Activated CD8-positive, alpha-beta memory T cell treated with anti-CD3 and anti-CD28 coated beads for 48 hours (primary cell): ENCODE measurements around the gene MB21D2.
"Not testable (repeated sequence)": the region's sequence is repeated elsewhere in the genome, so short reads cannot be mapped to it uniquely, and the experiment has no call there.

Source experiments
- DNase-seq, 3 experiments: peaks; one replicate each; pipeline ENCODE4 v3.0.0-alpha.2; 2020; ENCODE audit warnings: low read depth in 2 of 3, low spot score in 2 of 3

Gene MB21D2

GRCh38 chr3:192917404-192918274 is at the start of gene MB21D2:
Gene MB21D2 (minus strand): TSS chr3:192917856. CDS start chr3:192917840, 16 bp downstream.
- DNase-seq = peak in 1 of 3 experiments; percentile 15

GRCh38 chr3:192964959-192965719 is 47.5 kb upstream of the MB21D2 start:
- not testable (repeated sequence) for DNase-seq

GRCh38 chr3:192959773-192960172 is 42.1 kb upstream of the MB21D2 start:
- DNase-seq = no peak

- DNase-seq = no peak
These were observed 40.7 kb upstream of the MB21D2 start for GRCh38 chr3:192958219-192958872.

- DNase-seq = no peak
These were observed 39.9 kb upstream of the MB21D2 start for GRCh38 chr3:192957441-192958021.

- DNase-seq = no peak
These were observed 36.3 kb upstream of the MB21D2 start for GRCh38 chr3:192953926-192954325.

- DNase-seq = no peak
These were observed 29.8 kb upstream of the MB21D2 start for GRCh38 chr3:192947421-192947820.

- DNase-seq = no peak
These were observed 25.7 kb upstream of the MB21D2 start for GRCh38 chr3:192943393-192943792.

GRCh38 chr3:192942625-192943024 is 25.0 kb upstream of the MB21D2 start:
- DNase-seq = no peak

- DNase-seq = no peak
These were observed 22.5 kb upstream of the MB21D2 start for GRCh38 chr3:192940129-192940528.

GRCh38 chr3:192935441-192935840 is 17.8 kb upstream of the MB21D2 start:
- no peak for DNase-seq

GRCh38 chr3:192933779-192934460 is 16.3 kb upstream of the MB21D2 start:
- no peak for DNase-seq

- no peak for DNase-seq
These were observed 15.6 kb upstream of the MB21D2 start for GRCh38 chr3:192933259-192933658.

- DNase-seq = no peak
These were observed 14.2 kb upstream of the MB21D2 start for GRCh38 chr3:192931825-192932224.

GRCh38 chr3:192930577-192930976 is 12.9 kb upstream of the MB21D2 start:
- no peak for DNase-seq

- no peak for DNase-seq
These were observed 12.3 kb upstream of the MB21D2 start for GRCh38 chr3:192929755-192930547.

- no peak for DNase-seq
These were observed 11.5 kb upstream of the MB21D2 start for GRCh38 chr3:192929146-192929545.

GRCh38 chr3:192928720-192929119 is 11.1 kb upstream of the MB21D2 start:
- DNase-seq = no peak

GRCh38 chr3:192928016-192928415 is 10.4 kb upstream of the MB21D2 start:
- DNase-seq = no peak

GRCh38 chr3:192927016-192927415 is 9.4 kb upstream of the MB21D2 start:
- no peak for DNase-seq
